HepG2 (cell line): ENCODE results near the gene ARPC3. TPM values are rescaled to one million over a fixed set of nuclear protein-coding genes. Genes with fewer than 3 reads are reported as not detected.

Experiments
- BCL6 ChIP-seq: IDR thresholded peaks from 2 replicates; pipeline ENCODE4 v1.6.1; 2016; ENCODE audit warnings: missing genetic modification reagents, missing compliant biosample characterization
- BRCA1 ChIP-seq: sonication (generic); formaldehyde crosslinking; IDR thresholded peaks from 2 replicates; pipeline ENCODE4 v1.4.0; 2020; ENCODE audit warnings: missing genetic modification reagents
- CREB1 ChIP-seq, 2 experiments: fragments of 450-650 bp in 1 of 2; IDR thresholded peaks; 2 replicates each; pipeline ENCODE4 v1.6.1; 2016 to 2017; ENCODE audit warnings: control low read depth in 1 of 2, mild to moderate bottlenecking in 1 of 2, missing compliant biosample characterization in 1 of 2, missing genetic modification characterization in 1 of 2
- GABPB1 ChIP-seq: IDR thresholded peaks from 2 replicates; pipeline ENCODE4 v1.6.1; 2016; ENCODE audit warnings: mild to moderate bottlenecking, missing genetic modification reagents, moderate library complexity, missing compliant biosample characterization
- MYC ChIP-seq: sonication (generic); formaldehyde crosslinking; IDR thresholded peaks from 2 replicates; pipeline ENCODE4 v1.9.0; 2021; ENCODE audit warnings: missing genetic modification reagents, borderline replicate concordance
- PITX1 ChIP-seq: sonication (generic); formaldehyde crosslinking; IDR thresholded peaks from 2 replicates; pipeline ENCODE4 v1.5.1; 2020; ENCODE audit warnings: mild to moderate bottlenecking, missing genetic modification reagents
- SRSF9 ChIP-seq: fragments of 200-400 bp; formaldehyde crosslinking; IDR thresholded peaks from 2 replicates; pipeline ENCODE4 v1.6.1; 2018; ENCODE audit warnings: borderline replicate concordance, mild to moderate bottlenecking, low read depth, low read length; ENCODE audit not compliant: insufficient read depth, poor library complexity, severe bottlenecking
- SYNCRIP ChIP-seq: fragments of 200-400 bp; formaldehyde crosslinking; IDR thresholded peaks from 2 replicates; pipeline ENCODE4 v1.6.1; 2018; ENCODE audit warnings: mild to moderate bottlenecking, low read depth, low read length; ENCODE audit not compliant: insufficient read depth
- ZKSCAN5 ChIP-seq: sonication (generic); formaldehyde crosslinking; IDR thresholded peaks from 2 replicates; pipeline ENCODE4 v1.5.1; 2020; ENCODE audit warnings: mild to moderate bottlenecking, missing genetic modification reagents
- ZNF12 ChIP-seq: sonication (generic); formaldehyde crosslinking; IDR thresholded peaks from 2 replicates; pipeline ENCODE4 v1.5.0; 2020; ENCODE audit warnings: missing genetic modification reagents
- ZNF30 ChIP-seq: sonication (generic); formaldehyde crosslinking; IDR thresholded peaks from 2 replicates; pipeline ENCODE4 v1.5.0; 2020; ENCODE audit warnings: mild to moderate bottlenecking, missing genetic modification reagents
- ZNF652 ChIP-seq: IDR thresholded peaks from 2 replicates; pipeline ENCODE4 v1.6.1; 2016; ENCODE audit warnings: low read depth, borderline replicate concordance
- ZNF773 ChIP-seq: sonication (generic); formaldehyde crosslinking; IDR thresholded peaks from 2 replicates; pipeline ENCODE4 v1.4.0; 2020; ENCODE audit warnings: missing genetic modification reagents, borderline replicate concordance
- polyA plus RNA-seq, 8 experiments: library from polyadenylated mRNA; depleted of rRNA in 3 of 8; stranded (reverse) in 7 of 8; unstranded in 1 of 8; fragments of >200 nt; fragmentation: Illumina TruSeq in 4 of 8; extraction: Trizol in 4 of 8; gene quantifications; 2 replicates each; pipeline versions ENCODE4 v1.2.1 to v1.2.3, GENCODE V29; 2011 to 2016; ENCODE audit warnings: low read depth in 4 of 8, missing spikeins in 1 of 8, mixed read lengths in 1 of 8; ENCODE audit not compliant: insufficient read depth in 1 of 8
- total RNA-seq, 5 experiments: library from RNA; depleted of rRNA; stranded (reverse); fragments of >200 nt; fragmentation: Illumina TruSeq; extraction: Trizol; gene quantifications; 2 replicates each; pipeline ENCODE4 v1.2.3, GENCODE V29; 2016; ENCODE audit warnings: low read depth in 1 of 5
- TF ChIP-seq, protein P1 (sequence below): sonication (generic); formaldehyde crosslinking; IDR thresholded peaks from 2 replicates; pipeline ENCODE4 v1.4.0; 2020; ENCODE audit warnings: missing genetic modification reagents
- TF ChIP-seq, protein P2 (sequence below): IDR thresholded peaks from 2 replicates; pipeline ENCODE4 v1.6.1; 2016; ENCODE audit warnings: control low read depth
- TF ChIP-seq, protein P3 (sequence below): sonication (generic); formaldehyde crosslinking; IDR thresholded peaks from 2 replicates; pipeline ENCODE4 v1.4.0; 2020; ENCODE audit warnings: missing genetic modification reagents
- TF ChIP-seq, protein P4 (sequence below): sonication (generic); formaldehyde crosslinking; IDR thresholded peaks from 2 replicates; pipeline ENCODE4 v1.4.0; 2020; ENCODE audit warnings: missing genetic modification reagents

The ARPC3 gene
- total and polyA plus RNA-seq, 2 of the 13 experiments (the other 11 are each of a cell fraction or from before 2014, with no cell fraction given), result 32.7 to 234 TPM

DNA sequence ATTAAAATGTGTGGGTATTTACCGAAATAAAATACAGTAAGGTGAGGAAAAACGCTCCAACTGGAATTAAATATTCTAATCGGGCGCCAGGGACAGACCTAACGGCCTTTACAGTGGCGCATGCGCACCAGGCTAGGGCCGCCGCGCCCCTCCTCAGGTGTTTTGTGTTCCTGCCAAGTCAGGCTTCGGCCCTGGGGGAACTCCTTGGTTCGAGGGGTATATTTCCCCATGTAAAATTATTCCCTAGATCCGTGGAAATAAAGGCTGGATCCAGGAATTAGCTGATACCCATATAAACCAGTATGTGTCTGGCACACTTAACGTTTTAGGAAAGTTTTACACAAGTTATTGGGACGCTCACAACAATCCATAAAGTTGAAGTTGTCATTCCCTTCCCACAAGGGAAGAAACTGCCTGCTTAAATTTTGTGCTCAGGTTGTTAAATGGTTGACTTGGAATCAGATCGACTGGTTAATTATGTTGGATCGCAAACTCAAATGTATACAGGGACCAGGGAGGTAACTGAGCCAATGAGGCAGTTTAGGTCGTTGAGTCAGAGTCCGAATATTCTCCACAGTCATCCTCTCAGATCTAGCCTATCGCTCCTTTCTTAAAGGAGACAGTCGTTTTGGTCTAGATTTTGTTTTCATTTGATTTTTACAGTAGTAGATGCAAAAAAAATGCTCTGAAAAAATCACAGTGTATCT is 46.0 kb downstream of the ARPC3 start (continued):
- TF ChIP-seq, protein P1, sequence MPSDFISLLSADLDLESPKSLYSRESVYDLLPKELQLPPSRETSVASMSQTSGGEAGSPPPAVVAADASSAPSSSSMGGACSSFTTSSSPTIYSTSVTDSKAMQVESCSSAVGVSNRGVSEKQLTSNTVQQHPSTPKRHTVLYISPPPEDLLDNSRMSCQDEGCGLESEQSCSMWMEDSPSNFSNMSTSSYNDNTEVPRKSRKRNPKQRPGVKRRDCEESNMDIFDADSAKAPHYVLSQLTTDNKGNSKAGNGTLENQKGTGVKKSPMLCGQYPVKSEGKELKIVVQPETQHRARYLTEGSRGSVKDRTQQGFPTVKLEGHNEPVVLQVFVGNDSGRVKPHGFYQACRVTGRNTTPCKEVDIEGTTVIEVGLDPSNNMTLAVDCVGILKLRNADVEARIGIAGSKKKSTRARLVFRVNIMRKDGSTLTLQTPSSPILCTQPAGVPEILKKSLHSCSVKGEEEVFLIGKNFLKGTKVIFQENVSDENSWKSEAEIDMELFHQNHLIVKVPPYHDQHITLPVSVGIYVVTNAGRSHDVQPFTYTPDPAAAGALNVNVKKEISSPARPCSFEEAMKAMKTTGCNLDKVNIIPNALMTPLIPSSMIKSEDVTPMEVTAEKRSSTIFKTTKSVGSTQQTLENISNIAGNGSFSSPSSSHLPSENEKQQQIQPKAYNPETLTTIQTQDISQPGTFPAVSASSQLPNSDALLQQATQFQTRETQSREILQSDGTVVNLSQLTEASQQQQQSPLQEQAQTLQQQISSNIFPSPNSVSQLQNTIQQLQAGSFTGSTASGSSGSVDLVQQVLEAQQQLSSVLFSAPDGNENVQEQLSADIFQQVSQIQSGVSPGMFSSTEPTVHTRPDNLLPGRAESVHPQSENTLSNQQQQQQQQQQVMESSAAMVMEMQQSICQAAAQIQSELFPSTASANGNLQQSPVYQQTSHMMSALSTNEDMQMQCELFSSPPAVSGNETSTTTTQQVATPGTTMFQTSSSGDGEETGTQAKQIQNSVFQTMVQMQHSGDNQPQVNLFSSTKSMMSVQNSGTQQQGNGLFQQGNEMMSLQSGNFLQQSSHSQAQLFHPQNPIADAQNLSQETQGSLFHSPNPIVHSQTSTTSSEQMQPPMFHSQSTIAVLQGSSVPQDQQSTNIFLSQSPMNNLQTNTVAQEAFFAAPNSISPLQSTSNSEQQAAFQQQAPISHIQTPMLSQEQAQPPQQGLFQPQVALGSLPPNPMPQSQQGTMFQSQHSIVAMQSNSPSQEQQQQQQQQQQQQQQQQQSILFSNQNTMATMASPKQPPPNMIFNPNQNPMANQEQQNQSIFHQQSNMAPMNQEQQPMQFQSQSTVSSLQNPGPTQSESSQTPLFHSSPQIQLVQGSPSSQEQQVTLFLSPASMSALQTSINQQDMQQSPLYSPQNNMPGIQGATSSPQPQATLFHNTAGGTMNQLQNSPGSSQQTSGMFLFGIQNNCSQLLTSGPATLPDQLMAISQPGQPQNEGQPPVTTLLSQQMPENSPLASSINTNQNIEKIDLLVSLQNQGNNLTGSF (CRISPR knock-in tag), result no peak
- no peak for TF ChIP-seq ZKSCAN5 (CRISPR knock-in tag)
- no peak for TF ChIP-seq BRCA1 (CRISPR knock-in tag)
- no peak for TF ChIP-seq ZNF652 (CRISPR knock-in tag)
- no peak for TF ChIP-seq ZNF773 (CRISPR knock-in tag)
- TF ChIP-seq CREB1 (IDR thresholded peaks at IDR 0.05), result no peak
- 0 out of 2 replicates have a peak, but pooled peaks have one; percentile 13 for TF ChIP-seq CREB1 (CRISPR knock-in tag; IDR thresholded peaks at IDR 0.05)
- TF ChIP-seq, protein P2, sequence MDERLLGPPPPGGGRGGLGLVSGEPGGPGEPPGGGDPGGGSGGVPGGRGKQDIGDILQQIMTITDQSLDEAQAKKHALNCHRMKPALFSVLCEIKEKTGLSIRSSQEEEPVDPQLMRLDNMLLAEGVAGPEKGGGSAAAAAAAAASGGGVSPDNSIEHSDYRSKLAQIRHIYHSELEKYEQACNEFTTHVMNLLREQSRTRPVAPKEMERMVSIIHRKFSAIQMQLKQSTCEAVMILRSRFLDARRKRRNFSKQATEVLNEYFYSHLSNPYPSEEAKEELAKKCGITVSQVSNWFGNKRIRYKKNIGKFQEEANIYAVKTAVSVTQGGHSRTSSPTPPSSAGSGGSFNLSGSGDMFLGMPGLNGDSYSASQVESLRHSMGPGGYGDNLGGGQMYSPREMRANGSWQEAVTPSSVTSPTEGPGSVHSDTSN (CRISPR knock-in tag), result no peak
- no peak for TF ChIP-seq SYNCRIP
- TF ChIP-seq, protein P3, sequence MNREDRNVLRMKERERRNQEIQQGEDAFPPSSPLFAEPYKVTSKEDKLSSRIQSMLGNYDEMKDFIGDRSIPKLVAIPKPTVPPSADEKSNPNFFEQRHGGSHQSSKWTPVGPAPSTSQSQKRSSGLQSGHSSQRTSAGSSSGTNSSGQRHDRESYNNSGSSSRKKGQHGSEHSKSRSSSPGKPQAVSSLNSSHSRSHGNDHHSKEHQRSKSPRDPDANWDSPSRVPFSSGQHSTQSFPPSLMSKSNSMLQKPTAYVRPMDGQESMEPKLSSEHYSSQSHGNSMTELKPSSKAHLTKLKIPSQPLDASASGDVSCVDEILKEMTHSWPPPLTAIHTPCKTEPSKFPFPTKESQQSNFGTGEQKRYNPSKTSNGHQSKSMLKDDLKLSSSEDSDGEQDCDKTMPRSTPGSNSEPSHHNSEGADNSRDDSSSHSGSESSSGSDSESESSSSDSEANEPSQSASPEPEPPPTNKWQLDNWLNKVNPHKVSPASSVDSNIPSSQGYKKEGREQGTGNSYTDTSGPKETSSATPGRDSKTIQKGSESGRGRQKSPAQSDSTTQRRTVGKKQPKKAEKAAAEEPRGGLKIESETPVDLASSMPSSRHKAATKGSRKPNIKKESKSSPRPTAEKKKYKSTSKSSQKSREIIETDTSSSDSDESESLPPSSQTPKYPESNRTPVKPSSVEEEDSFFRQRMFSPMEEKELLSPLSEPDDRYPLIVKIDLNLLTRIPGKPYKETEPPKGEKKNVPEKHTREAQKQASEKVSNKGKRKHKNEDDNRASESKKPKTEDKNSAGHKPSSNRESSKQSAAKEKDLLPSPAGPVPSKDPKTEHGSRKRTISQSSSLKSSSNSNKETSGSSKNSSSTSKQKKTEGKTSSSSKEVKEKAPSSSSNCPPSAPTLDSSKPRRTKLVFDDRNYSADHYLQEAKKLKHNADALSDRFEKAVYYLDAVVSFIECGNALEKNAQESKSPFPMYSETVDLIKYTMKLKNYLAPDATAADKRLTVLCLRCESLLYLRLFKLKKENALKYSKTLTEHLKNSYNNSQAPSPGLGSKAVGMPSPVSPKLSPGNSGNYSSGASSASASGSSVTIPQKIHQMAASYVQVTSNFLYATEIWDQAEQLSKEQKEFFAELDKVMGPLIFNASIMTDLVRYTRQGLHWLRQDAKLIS, result no peak
- TF ChIP-seq SRSF9, result no peak
- no peak for TF ChIP-seq ZNF12 (CRISPR knock-in tag)
- TF ChIP-seq ZNF30 (CRISPR knock-in tag), result no peak
- TF ChIP-seq MYC, result no peak
- 0 out of 2 replicates have a peak, but pooled peaks have one; percentile 5 for TF ChIP-seq PITX1
- TF ChIP-seq GABPB1 (CRISPR knock-in tag), result no peak
- TF ChIP-seq, protein P4, sequence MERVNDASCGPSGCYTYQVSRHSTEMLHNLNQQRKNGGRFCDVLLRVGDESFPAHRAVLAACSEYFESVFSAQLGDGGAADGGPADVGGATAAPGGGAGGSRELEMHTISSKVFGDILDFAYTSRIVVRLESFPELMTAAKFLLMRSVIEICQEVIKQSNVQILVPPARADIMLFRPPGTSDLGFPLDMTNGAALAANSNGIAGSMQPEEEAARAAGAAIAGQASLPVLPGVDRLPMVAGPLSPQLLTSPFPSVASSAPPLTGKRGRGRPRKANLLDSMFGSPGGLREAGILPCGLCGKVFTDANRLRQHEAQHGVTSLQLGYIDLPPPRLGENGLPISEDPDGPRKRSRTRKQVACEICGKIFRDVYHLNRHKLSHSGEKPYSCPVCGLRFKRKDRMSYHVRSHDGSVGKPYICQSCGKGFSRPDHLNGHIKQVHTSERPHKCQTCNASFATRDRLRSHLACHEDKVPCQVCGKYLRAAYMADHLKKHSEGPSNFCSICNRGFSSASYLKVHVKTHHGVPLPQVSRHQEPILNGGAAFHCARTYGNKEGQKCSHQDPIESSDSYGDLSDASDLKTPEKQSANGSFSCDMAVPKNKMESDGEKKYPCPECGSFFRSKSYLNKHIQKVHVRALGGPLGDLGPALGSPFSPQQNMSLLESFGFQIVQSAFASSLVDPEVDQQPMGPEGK (CRISPR knock-in tag), result peak; percentile 36; the same call in 1 of the 2 replicates
- TF ChIP-seq BCL6 (CRISPR knock-in tag), result 0 out of 2 replicates have a peak, but pooled peaks have one; percentile 10
